Measurements from ENCODE around the gene MED28.

MED28 gene, protein sequence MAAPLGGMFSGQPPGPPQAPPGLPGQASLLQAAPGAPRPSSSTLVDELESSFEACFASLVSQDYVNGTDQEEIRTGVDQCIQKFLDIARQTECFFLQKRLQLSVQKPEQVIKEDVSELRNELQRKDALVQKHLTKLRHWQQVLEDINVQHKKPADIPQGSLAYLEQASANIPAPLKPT

GRCh38 chr4:17614416-17615299, at the start of gene MED28:
MED28 (plus strand) TSS chr4:17614641; CDS start chr4:17614655, 14 bp downstream.
- Histone ChIP-seq H3K4me3 (ENCODE audit: low read length, poor library complexity, severe bottlenecking) (peak within 1 kb of the TSS; percentile 92), H3K4me2 (ENCODE audit: low read depth, low read length, poor library complexity, severe bottlenecking) (peak within 1 kb of the TSS; percentile 94), H2AFZ (ENCODE audit: low read length) (peak within 1 kb of the TSS; percentile 99), H3K36me3 (ENCODE audit: insufficient read depth, low read length) (peaks cover 2% of the 10 kb centered on the region; the same call in 1 of the 2 replicates), H3K9me2 (replicated peaks; ENCODE audit: low read depth, low read length) (no peaks in the 10 kb centered on the region), H3K79me2 (ENCODE audit: insufficient read depth, low read length) (peaks cover 58% of the 10 kb centered on the region), H3K4me1 (ENCODE audit: insufficient read depth, low read length, poor library complexity, severe bottlenecking) (peaks cover 43% of the 10 kb centered on the region), H3K9ac (ENCODE audit: low read depth, low read length, poor library complexity, severe bottlenecking) (peak within 1 kb of the TSS; percentile 96), H3K9me3 (ENCODE audit: insufficient read depth, low read depth, low read length) (no peaks in the 10 kb centered on the region), H3K27me3 (ENCODE audit: insufficient read depth, low read length, poor library complexity, severe bottlenecking) (no peaks in the 10 kb centered on the region), H4K20me1 (ENCODE audit: insufficient read depth, low read length, poor library complexity, severe bottlenecking) (peaks cover 47% of the 10 kb centered on the region), H3F3A (ENCODE audit: low read depth) (no peaks in the 10 kb centered on the region)
- TF ChIP-seq EZH2phosphoT487 (IDR thresholded peaks at IDR 0.05; ENCODE audit: borderline replicate concordance): no peak
- no peak for TF ChIP-seq CTCF (conservative IDR thresholded peaks at IDR 0.05; ENCODE audit: low read length)

DNA sequence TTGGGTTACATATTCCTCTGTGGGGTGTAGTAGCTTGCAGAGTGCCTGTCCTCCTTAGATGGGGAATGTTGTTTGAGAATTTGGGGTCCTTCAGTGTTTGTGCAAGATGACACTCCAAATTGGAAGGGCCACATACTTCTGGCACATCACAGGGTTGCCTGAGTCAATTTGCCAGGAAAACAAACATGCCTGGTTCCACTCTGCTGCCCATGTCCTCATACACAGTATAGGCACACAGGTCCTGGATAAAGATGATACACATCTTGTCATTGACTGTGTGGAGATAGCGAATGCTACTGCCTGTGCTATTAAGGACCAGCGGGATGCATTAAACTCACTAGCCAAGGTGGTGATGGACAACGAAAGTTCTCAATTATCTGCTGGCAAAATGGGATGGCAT, 48.6 kb upstream of the MED28 start:
- H3K79me2 ChIP-seq (ENCODE audit: insufficient read depth, low read length): no peaks in the 10 kb centered on the region
- no peaks in the 10 kb centered on the region for H3K4me1 ChIP-seq (ENCODE audit: insufficient read depth, low read length, poor library complexity, severe bottlenecking)
- H4K20me1 ChIP-seq (ENCODE audit: insufficient read depth, low read length, poor library complexity, severe bottlenecking): no peaks in the 10 kb centered on the region
- no peaks in the 10 kb centered on the region for H3K27me3 ChIP-seq (ENCODE audit: insufficient read depth, low read length, poor library complexity, severe bottlenecking)
- no peaks in the 10 kb centered on the region for H3K9me2 ChIP-seq (replicated peaks; ENCODE audit: low read depth, low read length)
- H3K36me3 ChIP-seq (ENCODE audit: insufficient read depth, low read length): no peaks in the 10 kb centered on the region
- H3K4me3 ChIP-seq (ENCODE audit: low read length, poor library complexity, severe bottlenecking): no peak overlapping the region
- H3F3A ChIP-seq (ENCODE audit: low read depth): no peaks in the 10 kb centered on the region
- no peak overlapping the region for H3K9ac ChIP-seq (ENCODE audit: low read depth, low read length, poor library complexity, severe bottlenecking)
- no peak overlapping the region for H2AFZ ChIP-seq (ENCODE audit: low read length)
- TF ChIP-seq CTCF (conservative IDR thresholded peaks at IDR 0.05; ENCODE audit: low read length) (no peak), EZH2phosphoT487 (IDR thresholded peaks at IDR 0.05; ENCODE audit: borderline replicate concordance) (no peak)
- no peaks in the 10 kb centered on the region for H3K9me3 ChIP-seq (ENCODE audit: insufficient read depth, low read depth, low read length)
- H3K4me2 ChIP-seq (ENCODE audit: low read depth, low read length, poor library complexity, severe bottlenecking): no peak overlapping the region

DNA sequence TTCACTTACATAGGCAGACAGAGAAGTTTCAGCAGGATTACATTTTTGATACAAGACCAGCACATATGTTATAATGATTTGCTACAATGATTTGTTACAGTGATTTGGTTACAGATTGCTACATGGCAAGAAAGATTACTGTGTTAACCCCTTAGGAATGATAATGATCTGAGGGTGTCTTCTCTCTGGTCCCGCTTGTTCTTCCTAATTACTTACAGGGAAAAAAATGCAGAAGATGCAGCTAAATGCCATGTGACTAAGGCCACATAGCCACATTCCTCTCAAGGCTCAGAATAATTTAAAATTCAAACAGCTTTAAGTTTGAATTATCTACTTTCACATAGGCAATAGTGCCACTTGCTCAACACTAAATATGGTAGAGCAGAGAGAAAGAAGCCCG, 47.2 kb upstream of the MED28 start:
- no peak overlapping the region for H3K4me3 ChIP-seq (ENCODE audit: low read length, poor library complexity, severe bottlenecking)
- no peaks in the 10 kb centered on the region for H3K9me2 ChIP-seq (replicated peaks; ENCODE audit: low read depth, low read length)
- H4K20me1 ChIP-seq (ENCODE audit: insufficient read depth, low read length, poor library complexity, severe bottlenecking): no peaks in the 10 kb centered on the region
- no peaks in the 10 kb centered on the region for H3K9me3 ChIP-seq (ENCODE audit: insufficient read depth, low read depth, low read length)
- H3K27me3 ChIP-seq (ENCODE audit: insufficient read depth, low read length, poor library complexity, severe bottlenecking): no peaks in the 10 kb centered on the region
- H3K9ac ChIP-seq (ENCODE audit: low read depth, low read length, poor library complexity, severe bottlenecking): no peak overlapping the region
- TF ChIP-seq CTCF (conservative IDR thresholded peaks at IDR 0.05; ENCODE audit: low read length): no peak
- no peak for TF ChIP-seq EZH2phosphoT487 (IDR thresholded peaks at IDR 0.05; ENCODE audit: borderline replicate concordance)
- H2AFZ ChIP-seq (ENCODE audit: low read length): no peak overlapping the region
- no peaks in the 10 kb centered on the region for H3K79me2 ChIP-seq (ENCODE audit: insufficient read depth, low read length)
- no peaks in the 10 kb centered on the region for H3K4me1 ChIP-seq (ENCODE audit: insufficient read depth, low read length, poor library complexity, severe bottlenecking)
- H3K4me2 ChIP-seq (ENCODE audit: low read depth, low read length, poor library complexity, severe bottlenecking): no peak overlapping the region
- H3F3A ChIP-seq (ENCODE audit: low read depth): no peaks in the 10 kb centered on the region
- H3K36me3 ChIP-seq (ENCODE audit: insufficient read depth, low read length): no peaks in the 10 kb centered on the region
